Sciatic nerve (tissue), 2 donors: Measurements from ENCODE around the gene CYB5D1. TPM values are rescaled to one million over a fixed set of nuclear protein-coding genes. Genes with fewer than 3 reads are reported as not detected.

ENCODE experiments used
- ATAC-seq: fragments of 200-7000 bp; cut with Tn5 transposase; one replicate; pipeline ENCODE4 v1.9.1; 2020; ENCODE audit warnings: mild to moderate bottlenecking, moderate library complexity
- DNase-seq: peaks from one replicate; pipeline ENCODE4 v3.0.0-alpha.2; 2020; ENCODE audit warnings: low spot score
- intact Hi-C: fragments of 100-400 bp; cut with DNase I; formaldehyde crosslinking; loops from one replicate; pipeline ENCODE4 v1.14.2; 2022
- total RNA-seq: library from RNA; stranded (reverse); fragmentation: NEBNext Ultra II Directional; extraction: Animal tissue kit (Norgen Biotek cat#: 25700); gene quantifications from one replicate; pipeline ENCODE4 v1.2.1, GENCODE V29; 2021
- donor health status: DM: no; HTN: no; CAD: no.
- donor health status: DM: no; HTN: no; CAD: no.

The CYB5D1 gene
- total RNA-seq, 1 donor from 2014 or later, result 13.3 TPM

GRCh38 chr17:7842380-7843256 is 15.2 kb upstream of the CYB5D1 start:
- intact Hi-C loops, result loop anchor here (5.0 kb wide), 1 partner anchor 330 kb away; no protein-coding TSS in a partner anchor
- ATAC-seq, result peak; percentile 38

GRCh38 chr17:7843257-7843535 is 14.6 kb upstream of the CYB5D1 start:
- ATAC-seq, result no peak
- intact Hi-C loops, result loop anchor here (5.0 kb wide), 1 partner anchor 329 kb away; no protein-coding TSS in a partner anchor
- DNase-seq, result no peak

More at GRCh38 chr17:7842380-7843256, 15.2 kb upstream of the CYB5D1 start:
- peak; percentile 86 for DNase-seq

DNA sequence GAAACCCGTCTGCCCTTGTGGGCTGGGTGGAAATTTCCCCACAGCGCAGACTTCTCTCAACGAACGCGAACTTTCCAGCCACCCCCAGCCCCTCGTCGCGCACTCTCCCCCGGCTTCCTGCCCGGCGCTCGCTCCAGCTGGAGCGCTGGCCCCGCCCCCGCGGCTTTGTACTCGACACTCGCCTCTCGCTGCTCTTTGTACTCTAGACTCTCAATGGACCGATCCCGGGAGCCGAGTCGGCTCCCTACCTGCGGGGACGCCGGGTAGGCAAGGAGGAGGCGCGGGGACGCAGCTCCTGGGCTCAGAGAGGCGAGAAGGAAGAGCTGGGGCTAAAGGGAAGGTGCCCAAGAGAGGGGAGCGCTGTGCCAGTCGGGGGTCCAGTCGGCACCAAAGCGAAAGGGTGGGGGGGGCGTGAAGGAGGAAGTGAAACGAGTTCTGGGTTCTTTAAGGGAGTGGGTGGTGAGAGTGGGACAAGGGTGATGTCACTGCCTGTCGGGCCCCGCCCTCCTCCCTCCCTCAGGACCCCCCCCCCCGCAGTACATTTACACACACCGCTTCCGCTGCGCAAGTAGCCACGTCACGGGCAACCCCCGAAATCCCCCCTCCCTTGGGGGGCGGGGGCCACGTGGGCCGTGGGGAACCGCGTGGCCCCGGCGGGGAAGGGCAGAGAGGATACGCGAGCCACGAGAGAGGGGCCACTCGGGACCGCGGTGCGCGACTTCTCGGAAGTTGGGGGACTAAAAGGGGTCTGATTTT is 14.1 kb upstream of the CYB5D1 start:
- intact Hi-C loops, result loop anchor here (5.0 kb wide), 1 partner anchor 329 kb away; no protein-coding TSS in a partner anchor
- DNase-seq (peak; percentile 89), ATAC-seq (peak; percentile 49)

DNA sequence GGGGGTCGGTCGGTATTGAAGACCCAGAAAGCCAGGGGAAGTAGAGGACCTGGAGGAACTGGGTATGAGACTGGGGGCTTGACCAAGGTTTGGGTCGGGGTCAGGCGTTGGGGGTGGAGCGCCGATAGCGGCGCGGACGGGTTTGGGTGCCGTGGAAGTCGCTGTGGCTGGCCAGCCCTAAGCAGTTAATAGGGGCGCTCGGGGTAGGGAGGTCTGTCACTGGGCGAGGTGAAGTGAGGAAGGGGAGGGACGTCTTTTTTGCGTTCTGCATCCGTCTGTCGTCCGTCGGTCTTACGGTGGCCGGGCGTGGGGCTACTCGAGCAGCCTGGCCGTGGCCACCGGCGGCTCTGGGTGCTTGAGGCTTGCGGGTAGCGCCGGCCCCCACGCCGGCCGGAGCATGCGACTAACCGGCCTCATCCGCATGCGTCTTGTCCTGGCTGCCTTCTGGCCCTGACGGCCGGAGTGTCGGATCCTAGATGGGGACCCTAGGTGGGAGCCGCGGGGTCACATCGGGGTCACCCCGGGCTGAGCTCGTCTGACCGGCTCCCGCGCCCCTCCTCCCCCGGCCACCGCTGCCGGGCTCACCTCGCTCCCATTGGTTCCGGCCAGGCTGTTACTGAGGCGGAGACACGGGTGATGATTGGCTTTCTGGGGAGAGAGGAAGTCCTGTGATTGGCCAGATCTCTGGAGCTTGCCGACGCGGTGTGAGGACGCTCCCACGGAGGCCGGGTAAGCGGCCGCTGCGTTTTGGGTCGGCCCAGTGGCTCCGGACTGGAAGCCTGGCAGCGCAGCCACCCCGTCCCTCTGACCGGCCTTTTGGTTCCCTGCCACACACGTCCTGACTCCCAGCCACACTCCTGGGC is 13.3 kb upstream of the CYB5D1 start:
- ATAC-seq (peak; percentile 81), DNase-seq (peak; percentile 93)
- intact Hi-C loops, result loop anchor here (5.0 kb wide), 1 partner anchor 328 kb away; no protein-coding TSS in a partner anchor

GRCh38 chr17:7845359-7846062 is 12.3 kb upstream of the CYB5D1 start:
- no peak for DNase-seq
- ATAC-seq, result no peak
- intact Hi-C loops, result no loop called here

DNA sequence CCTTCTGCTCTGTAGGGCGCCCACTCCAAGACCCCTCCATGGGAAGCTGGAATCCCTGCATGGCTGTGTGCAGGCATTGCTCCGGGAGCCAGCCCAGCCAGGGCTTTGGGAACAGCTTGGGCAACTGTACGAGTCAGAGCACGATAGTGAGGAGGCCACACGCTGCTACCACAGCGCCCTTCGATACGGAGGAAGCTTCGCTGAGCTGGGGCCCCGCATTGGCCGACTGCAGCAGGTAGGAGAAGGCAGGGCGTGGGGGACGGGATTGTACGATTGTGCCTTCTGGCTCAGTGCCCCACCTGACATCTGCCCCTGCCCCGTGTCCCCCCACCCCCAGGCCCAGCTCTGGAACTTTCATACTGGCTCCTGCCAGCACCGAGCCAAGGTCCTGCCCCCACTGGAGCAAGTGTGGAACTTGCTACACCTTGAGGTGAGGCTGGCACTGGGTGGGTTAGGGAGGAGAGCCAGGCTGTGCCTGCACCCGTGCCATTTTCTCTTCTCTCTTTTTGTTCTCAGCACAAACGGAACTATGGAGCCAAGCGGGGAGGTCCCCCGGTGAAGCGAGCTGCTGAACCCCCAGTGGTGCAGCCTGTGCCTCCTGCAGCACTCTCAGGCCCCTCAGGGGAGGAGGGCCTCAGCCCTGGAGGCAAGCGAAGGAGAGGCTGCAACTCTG is 11.6 kb upstream of the CYB5D1 start:
- ATAC-seq (no peak), DNase-seq (no peak)
- intact Hi-C loops, result no loop called here

GRCh38 chr17:7846765-7847661 is 10.8 kb upstream of the CYB5D1 start:
- intact Hi-C loops, result no loop called here
- ATAC-seq, result no peak
- no peak for DNase-seq

DNA sequence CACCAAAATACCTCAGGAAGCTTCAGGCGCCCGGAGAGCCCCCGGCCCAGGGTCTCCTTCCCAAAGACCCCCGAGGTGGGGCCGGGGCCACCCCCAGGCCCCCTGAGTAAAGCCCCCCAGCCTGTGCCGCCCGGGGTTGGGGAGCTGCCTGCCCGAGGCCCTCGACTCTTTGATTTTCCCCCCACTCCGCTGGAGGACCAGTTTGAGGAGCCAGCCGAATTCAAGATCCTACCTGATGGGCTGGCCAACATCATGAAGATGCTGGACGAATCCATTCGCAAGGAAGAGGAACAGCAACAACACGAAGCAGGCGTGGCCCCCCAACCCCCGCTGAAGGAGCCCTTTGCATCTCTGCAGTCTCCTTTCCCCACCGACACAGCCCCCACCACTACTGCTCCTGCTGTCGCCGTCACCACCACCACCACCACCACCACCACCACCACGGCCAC is 9.6 kb upstream of the CYB5D1 start:
- DNase-seq (no peak), ATAC-seq (no peak)
- intact Hi-C loops, result no loop called here

- intact Hi-C loops, result no loop called here
- DNase-seq, result no peak
- ATAC-seq, result no peak
Measured at GRCh38 chr17:7848739-7849129, 9.1 kb upstream of the CYB5D1 start.

GRCh38 chr17:7849130-7849750 is 8.6 kb upstream of the CYB5D1 start:
- ATAC-seq (no peak), DNase-seq (no peak)
- intact Hi-C loops, result no loop called here

DNA sequence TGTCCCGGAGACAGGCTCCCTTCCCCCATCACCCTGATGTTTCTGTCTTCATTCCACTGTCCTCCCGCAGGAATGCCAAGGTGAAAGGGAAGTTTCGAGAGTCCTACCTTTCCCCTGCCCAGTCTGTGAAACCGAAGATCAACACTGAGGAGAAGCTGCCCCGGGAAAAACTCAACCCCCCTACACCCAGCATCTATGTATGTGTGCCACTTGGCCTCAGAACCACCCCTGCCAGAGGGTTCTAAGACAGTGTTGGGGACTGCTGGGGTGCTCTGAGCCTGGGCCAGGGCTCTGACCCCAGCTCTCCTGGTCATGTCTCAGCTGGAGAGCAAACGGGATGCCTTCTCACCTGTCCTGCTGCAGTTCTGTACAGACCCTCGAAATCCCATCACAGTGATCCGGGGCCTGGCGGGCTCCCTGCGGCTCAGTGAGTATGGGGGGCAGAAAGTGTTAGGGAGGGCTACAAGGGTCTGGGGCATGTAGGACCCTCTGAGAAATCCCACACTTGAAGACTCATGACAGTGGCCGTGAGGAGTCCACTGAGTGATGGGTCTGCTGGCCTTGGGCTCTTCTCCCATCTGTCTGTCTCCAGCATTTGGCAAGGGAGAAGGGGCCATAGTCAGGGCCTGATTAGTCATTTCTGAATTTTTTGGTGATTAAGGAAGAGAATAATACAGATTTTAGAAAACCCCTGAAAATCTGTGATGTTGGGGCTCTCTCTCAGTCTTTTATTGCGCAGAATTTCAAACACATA is 7.9 kb upstream of the CYB5D1 start:
- intact Hi-C loops, result loop anchor here (10.0 kb wide), 1 partner anchor 835 kb away; the partner anchor contains the start of gene RNASEK
- DNase-seq (no peak), ATAC-seq (no peak)

DNA sequence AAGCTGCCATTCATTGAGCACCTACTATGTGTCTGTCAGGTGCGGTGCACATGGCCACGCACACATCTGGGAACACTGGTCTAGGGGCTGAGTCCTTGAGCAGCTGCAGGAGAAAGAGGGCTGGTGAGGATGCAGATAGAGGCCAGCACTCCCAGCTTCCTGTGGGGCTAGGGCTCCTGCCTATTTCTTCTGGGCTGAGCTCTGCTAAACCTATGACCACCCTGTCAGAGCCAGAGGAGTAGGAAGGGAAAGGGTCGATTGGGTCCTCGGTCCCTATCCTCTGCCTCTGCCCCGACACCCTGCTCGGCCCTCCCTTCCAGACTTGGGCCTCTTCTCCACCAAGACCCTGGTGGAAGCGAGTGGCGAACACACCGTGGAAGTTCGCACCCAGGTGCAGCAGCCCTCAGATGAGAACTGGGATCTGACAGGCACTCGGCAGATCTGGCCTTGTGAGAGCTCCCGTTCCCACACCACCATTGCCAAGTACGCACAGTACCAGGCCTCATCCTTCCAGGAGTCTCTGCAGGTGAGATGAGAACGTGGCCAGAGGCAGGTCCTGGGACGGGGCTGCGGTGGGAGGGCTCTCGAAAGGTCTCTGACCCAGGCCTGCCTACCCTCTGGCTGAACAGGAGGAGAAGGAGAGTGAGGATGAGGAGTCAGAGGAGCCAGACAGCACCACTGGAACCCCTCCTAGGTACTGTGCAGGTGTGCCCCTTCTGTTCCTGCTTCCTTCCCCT is 6.9 kb upstream of the CYB5D1 start:
- ATAC-seq, result peak; percentile 0
- intact Hi-C loops, result loop anchor here (10.0 kb wide), 1 partner anchor 836 kb away; the partner anchor contains the start of gene RNASEK
- DNase-seq, result no peak

- intact Hi-C loops, result loop anchor here (10.0 kb wide), 1 partner anchor 837 kb away; the partner anchor contains the start of gene RNASEK
- DNase-seq (peak; percentile 94), ATAC-seq (peak; percentile 75)
Measured at GRCh38 chr17:7851438-7852261, 6.2 kb upstream of the CYB5D1 start.

DNA sequence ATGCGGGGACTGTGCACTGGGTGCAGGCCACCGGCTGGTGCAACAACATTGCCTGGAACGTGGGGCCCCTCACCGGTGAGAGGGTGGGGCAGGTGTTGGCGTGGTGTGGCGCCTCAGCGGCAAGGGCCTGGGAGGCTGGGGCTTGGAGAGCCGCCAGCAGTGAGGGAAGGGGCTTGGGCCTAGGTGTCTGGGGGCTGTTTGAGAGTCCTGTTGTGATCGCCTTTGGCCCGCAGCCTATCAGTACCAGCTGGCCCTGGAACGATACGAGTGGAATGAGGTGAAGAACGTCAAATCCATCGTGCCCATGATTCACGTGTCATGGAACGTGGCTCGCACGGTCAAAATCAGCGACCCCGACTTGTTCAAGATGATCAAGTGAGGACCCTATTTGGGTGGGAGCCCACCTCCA is 5.5 kb upstream of the CYB5D1 start:
- DNase-seq, result peak; percentile 73
- intact Hi-C loops, result loop anchor here (10.0 kb wide), 1 partner anchor 837 kb away; the partner anchor contains the start of gene RNASEK
- ATAC-seq, result no peak
